ENCODE results near the gene MLYCD.

MLYCD gene

GRCh38 chr16:83878838-83879237, 20.1 kb upstream of the MLYCD start:
- Histone ChIP-seq H3K27me3 (peaks cover 25% of the 10 kb centered on the region), H3K9me3 (no peaks in the 10 kb centered on the region), H3K4me1 (no peaks in the 10 kb centered on the region), H3K36me3 (no peaks in the 10 kb centered on the region), H3K4me3 (ENCODE audit: low read depth, low read length) (no peak overlapping the region)
- DNase-seq: no peak
- TF ChIP-seq CTCF (IDR thresholded peaks at IDR 0.05; ENCODE audit: low read depth, low read length): peak; percentile 48

- TF ChIP-seq CTCF (IDR thresholded peaks at IDR 0.05; ENCODE audit: low read depth, low read length): no peak
- no peak for DNase-seq
Measured at GRCh38 chr16:83882163-83882885, 16.6 kb upstream of the MLYCD start.

GRCh38 chr16:83886199-83886971, 12.5 kb upstream of the MLYCD start:
- TF ChIP-seq CTCF (IDR thresholded peaks at IDR 0.05; ENCODE audit: low read depth, low read length): no peak
- DNase-seq: no peak

More at GRCh38 chr16:83882163-83882885, 16.6 kb upstream of the MLYCD start:
- Histone ChIP-seq H3K36me3 (no peaks in the 10 kb centered on the region), H3K9me3 (no peaks in the 10 kb centered on the region), H3K4me1 (no peaks in the 10 kb centered on the region), H3K4me3 (ENCODE audit: low read depth, low read length) (no peak overlapping the region), H3K27me3 (peaks cover 16% of the 10 kb centered on the region)

GRCh38 chr16:83887080-83887479, 11.8 kb upstream of the MLYCD start:
- peak; percentile 15 for DNase-seq
- no peaks in the 10 kb centered on the region for H3K36me3 ChIP-seq
- no peaks in the 10 kb centered on the region for H3K9me3 ChIP-seq
- TF ChIP-seq CTCF (IDR thresholded peaks at IDR 0.05; ENCODE audit: low read depth, low read length): peak; percentile 47
- no peak overlapping the region for H3K4me3 ChIP-seq (ENCODE audit: low read depth, low read length)
- no peaks in the 10 kb centered on the region for H3K27me3 ChIP-seq
- H3K4me1 ChIP-seq: no peaks in the 10 kb centered on the region

More at GRCh38 chr16:83886199-83886971, 12.5 kb upstream of the MLYCD start:
- Histone ChIP-seq H3K4me1 (no peaks in the 10 kb centered on the region), H3K36me3 (no peaks in the 10 kb centered on the region), H3K4me3 (ENCODE audit: low read depth, low read length) (no peak overlapping the region), H3K27me3 (no peaks in the 10 kb centered on the region), H3K9me3 (no peaks in the 10 kb centered on the region)

- Histone ChIP-seq H3K4me3 (ENCODE audit: low read depth, low read length) (no peak overlapping the region), H3K27me3 (no peaks in the 10 kb centered on the region), H3K9me3 (no peaks in the 10 kb centered on the region), H3K4me1 (no peaks in the 10 kb centered on the region), H3K36me3 (no peaks in the 10 kb centered on the region)
- DNase-seq: no peak
- no peak for TF ChIP-seq CTCF (IDR thresholded peaks at IDR 0.05; ENCODE audit: low read depth, low read length)
Measured at GRCh38 chr16:83887564-83887963, 11.4 kb upstream of the MLYCD start.

- H3K36me3 ChIP-seq: no peaks in the 10 kb centered on the region
- H3K4me1 ChIP-seq: no peaks in the 10 kb centered on the region
- no peaks in the 10 kb centered on the region for H3K9me3 ChIP-seq
- no peaks in the 10 kb centered on the region for H3K27me3 ChIP-seq
- DNase-seq: no peak
- no peak for TF ChIP-seq CTCF (IDR thresholded peaks at IDR 0.05; ENCODE audit: low read depth, low read length)
- no peak overlapping the region for H3K4me3 ChIP-seq (ENCODE audit: low read depth, low read length)
Measured at GRCh38 chr16:83888672-83889044, 10.3 kb upstream of the MLYCD start.
